A673 (cell line): Measurements from ENCODE around the gene SLC31A1. TPM values are rescaled to one million over a fixed set of nuclear protein-coding genes. Genes with fewer than 3 reads are reported as not detected.

Experiments
- BruUV-seq: library from RNA; stranded (reverse); fragments of 400-500 nt; replicated peaks from 2 replicates; lab custom pipeline; 2021; lab: Mats Ljungman, UMichigan
- CTCF ChIA-PET: fragments of 300-600 bp; sonication (Branson Sonifier 250); formaldehyde crosslinking; loops from one replicate; lab custom pipeline; 2022; ENCODE audit warnings: antibody characterized with exemption; lab: Charles Lee
- POLR2A ChIA-PET: fragments of 300-600 bp; sonication (Branson Sonifier 250); formaldehyde crosslinking; loops from one replicate; lab custom pipeline; 2022; ENCODE audit warnings: antibody characterized with exemption; ENCODE audit not compliant: low non-redundant PET; lab: Charles Lee
- DNase-seq: peaks from one replicate; pipeline ENCODE4 v3.0.0-alpha.2; 2015; ENCODE audit warnings: low spot score
- H3K27ac ChIP-seq: fragments of 200-600 bp; sonication (generic); 2 replicates; pipeline ENCODE4 v1.5.1; 2016; ENCODE audit warnings: mixed run types, low read depth, mild to moderate bottlenecking, mixed read lengths, antibody characterized with exemption, low read length; ENCODE audit not compliant: poor library complexity, severe bottlenecking
- H3K27me3 ChIP-seq: fragments of 200-600 bp; sonication (generic); replicated peaks from 2 replicates; pipeline ENCODE4 v1.6.1; 2017; ENCODE audit warnings: mixed run types, low read depth, mild to moderate bottlenecking, mixed read lengths, antibody characterized with exemption, low read length; ENCODE audit not compliant: insufficient read depth, poor library complexity
- H3K36me3 ChIP-seq: fragments of 200-600 bp; sonication (generic); 2 replicates; pipeline ENCODE4 v1.6.1; 2016; ENCODE audit warnings: mixed run types, mild to moderate bottlenecking, mixed read lengths, antibody characterized with exemption, low read length; ENCODE audit not compliant: insufficient read depth, poor library complexity, severe bottlenecking
- H3K4me1 ChIP-seq: fragments of 200-600 bp; sonication (generic); 2 replicates; pipeline ENCODE4 v1.6.1; 2017; ENCODE audit warnings: mixed run types, mild to moderate bottlenecking, mixed read lengths, antibody characterized with exemption, low read length; ENCODE audit not compliant: insufficient read depth, poor library complexity, severe bottlenecking
- H3K4me3 ChIP-seq: fragments of 200-600 bp; sonication (generic); 2 replicates; pipeline ENCODE4 v1.5.1; 2016; ENCODE audit warnings: low read depth, mixed run types, mild to moderate bottlenecking, mixed read lengths, low read length; ENCODE audit not compliant: poor library complexity, severe bottlenecking
- H3K9me3 ChIP-seq: fragments of 200-600 bp; sonication (generic); 2 replicates; pipeline ENCODE4 v1.6.1; 2016; ENCODE audit warnings: mixed run types, low read depth, mild to moderate bottlenecking, mixed read lengths, antibody characterized with exemption, low read length; ENCODE audit not compliant: poor library complexity, severe bottlenecking
- CTCF ChIP-seq: fragments of 300-800, 200-600 bp; sonication (generic); conservative IDR thresholded peaks from 2 replicates; pipeline ENCODE4 v1.5.1; 2017; ENCODE audit warnings: low read depth, mild to moderate bottlenecking, antibody characterized with exemption, low read length, moderate library complexity, mixed read lengths
- EZH2 ChIP-seq: fragments of 200-600 bp; sonication (generic); IDR thresholded peaks from 2 replicates; pipeline ENCODE4 v1.6.1; 2017; ENCODE audit warnings: borderline replicate concordance, low read depth, mild to moderate bottlenecking, mixed read lengths, antibody characterized with exemption, low read length; ENCODE audit not compliant: poor library complexity, severe bottlenecking
- intact Hi-C: fragments of 100-400 bp; cut with micrococcal nuclease; formaldehyde crosslinking; loops from one replicate; pipeline ENCODE4 v1.10.0; 2022; ENCODE audit not compliant: unreplicated experiment
- total RNA-seq: library from RNA; stranded (reverse); gene quantifications from 2 replicates; pipeline ENCODE4 v1.2.3, GENCODE V29; 2021

SLC31A1 gene
- total RNA-seq, 1 experiment from 2014 or later = 32.7 TPM

- H3K9me3 ChIP-seq = no peaks in the 10 kb centered on the region
- intact Hi-C loops = no loop called here
- no peak for TF ChIP-seq CTCF
- TF ChIP-seq EZH2 = no peak
- DNase-seq = no peak
- H3K4me1 ChIP-seq = no peaks in the 10 kb centered on the region
- no peaks in the 10 kb centered on the region for H3K27me3 ChIP-seq
- H3K27ac ChIP-seq = no peak overlapping the region
- ChIA-PET POLR2A (no interaction called here), CTCF (no interaction called here)
- H3K36me3 ChIP-seq = peaks cover 10% of the 10 kb centered on the region
- no TSS peak for BruUV-seq
- H3K4me3 ChIP-seq = no peak overlapping the region
Measured at GRCh38 chr9:113192455-113192854, 28.9 kb upstream of the SLC31A1 start.

GRCh38 chr9:113199683-113200329 lies 21.5 kb upstream of the SLC31A1 start:
- no TSS peak for BruUV-seq
- Histone ChIP-seq H3K9me3 (no peaks in the 10 kb centered on the region), H3K36me3 (peaks cover 29% of the 10 kb centered on the region), H3K4me3 (no peak overlapping the region), H3K4me1 (no peaks in the 10 kb centered on the region), H3K27ac (no peak overlapping the region), H3K27me3 (no peaks in the 10 kb centered on the region)
- no peak for DNase-seq
- no peak for TF ChIP-seq EZH2
- no peak for TF ChIP-seq CTCF
- CTCF ChIA-PET = no interaction called here
- POLR2A ChIA-PET = no interaction called here
- intact Hi-C loops = no loop called here

GRCh38 chr9:113205432-113205831 lies 15.9 kb upstream of the SLC31A1 start:
- POLR2A ChIA-PET = no interaction called here
- BruUV-seq = no TSS peak
- no peak for DNase-seq

More at GRCh38 chr9:113205432-113205831, 15.9 kb upstream of the SLC31A1 start:
- H3K4me1 ChIP-seq = peaks cover 16% of the 10 kb centered on the region
- H3K9me3 ChIP-seq = no peaks in the 10 kb centered on the region
- H3K27me3 ChIP-seq = no peaks in the 10 kb centered on the region
- H3K4me3 ChIP-seq = no peak overlapping the region
- TF ChIP-seq EZH2 = no peak
- no peak for TF ChIP-seq CTCF
- intact Hi-C loops = no loop called here
- CTCF ChIA-PET = no interaction called here
- no peak overlapping the region for H3K27ac ChIP-seq
- peaks cover 24% of the 10 kb centered on the region for H3K36me3 ChIP-seq
